GM20000 (cell line): ENCODE results near the gene SOAT2.

Experiments used
- DNase-seq: peaks from one replicate; pipeline ENCODE4 v3.0.0; 2012; ENCODE audit warnings: low spot score
- TF ChIP-seq, protein P1 (sequence below): IDR thresholded peaks from 2 replicates; pipeline ENCODE4 v1.5.1; 2012; ENCODE audit warnings: mild to moderate bottlenecking, control low read depth; ENCODE audit errors: extremely low read depth, missing control alignments

SOAT2 gene

DNA sequence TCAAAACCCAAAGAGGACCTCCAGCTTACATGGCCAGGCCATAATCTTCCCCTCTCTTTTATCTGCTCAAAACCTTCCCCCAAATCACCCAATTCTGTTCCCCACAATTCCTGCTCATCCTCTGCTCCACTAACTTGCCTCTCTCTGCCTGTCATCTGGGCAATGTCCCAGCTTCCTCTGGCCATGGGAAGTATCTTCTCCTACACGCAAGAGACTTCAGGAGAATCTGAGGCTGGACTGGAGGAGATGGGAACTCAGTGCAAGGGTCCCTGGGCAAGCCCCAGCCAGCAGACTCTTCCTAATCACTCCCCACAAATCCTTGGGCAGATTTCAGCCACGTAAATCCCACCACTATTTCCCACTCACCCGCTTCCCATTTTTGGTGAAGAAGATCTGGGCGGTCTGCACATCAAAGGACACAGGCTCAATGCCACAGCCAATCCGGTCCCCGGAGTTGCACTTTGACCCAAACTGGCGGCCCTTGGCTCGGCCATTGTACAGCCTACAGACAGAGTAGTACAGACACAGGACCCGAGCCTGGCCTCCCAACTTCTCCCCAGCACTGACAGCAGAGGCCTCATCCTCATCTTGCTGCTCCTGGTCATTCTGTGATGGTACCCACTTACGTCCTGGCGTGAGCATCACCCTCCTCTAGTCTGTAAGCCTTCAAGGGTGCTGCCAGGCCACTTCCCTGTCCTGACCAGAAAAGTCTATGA is 28.8 kb upstream of the SOAT2 start:
- no peak for DNase-seq
- TF ChIP-seq, protein P1, sequence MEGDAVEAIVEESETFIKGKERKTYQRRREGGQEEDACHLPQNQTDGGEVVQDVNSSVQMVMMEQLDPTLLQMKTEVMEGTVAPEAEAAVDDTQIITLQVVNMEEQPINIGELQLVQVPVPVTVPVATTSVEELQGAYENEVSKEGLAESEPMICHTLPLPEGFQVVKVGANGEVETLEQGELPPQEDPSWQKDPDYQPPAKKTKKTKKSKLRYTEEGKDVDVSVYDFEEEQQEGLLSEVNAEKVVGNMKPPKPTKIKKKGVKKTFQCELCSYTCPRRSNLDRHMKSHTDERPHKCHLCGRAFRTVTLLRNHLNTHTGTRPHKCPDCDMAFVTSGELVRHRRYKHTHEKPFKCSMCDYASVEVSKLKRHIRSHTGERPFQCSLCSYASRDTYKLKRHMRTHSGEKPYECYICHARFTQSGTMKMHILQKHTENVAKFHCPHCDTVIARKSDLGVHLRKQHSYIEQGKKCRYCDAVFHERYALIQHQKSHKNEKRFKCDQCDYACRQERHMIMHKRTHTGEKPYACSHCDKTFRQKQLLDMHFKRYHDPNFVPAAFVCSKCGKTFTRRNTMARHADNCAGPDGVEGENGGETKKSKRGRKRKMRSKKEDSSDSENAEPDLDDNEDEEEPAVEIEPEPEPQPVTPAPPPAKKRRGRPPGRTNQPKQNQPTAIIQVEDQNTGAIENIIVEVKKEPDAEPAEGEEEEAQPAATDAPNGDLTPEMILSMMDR: no peak

DNA sequence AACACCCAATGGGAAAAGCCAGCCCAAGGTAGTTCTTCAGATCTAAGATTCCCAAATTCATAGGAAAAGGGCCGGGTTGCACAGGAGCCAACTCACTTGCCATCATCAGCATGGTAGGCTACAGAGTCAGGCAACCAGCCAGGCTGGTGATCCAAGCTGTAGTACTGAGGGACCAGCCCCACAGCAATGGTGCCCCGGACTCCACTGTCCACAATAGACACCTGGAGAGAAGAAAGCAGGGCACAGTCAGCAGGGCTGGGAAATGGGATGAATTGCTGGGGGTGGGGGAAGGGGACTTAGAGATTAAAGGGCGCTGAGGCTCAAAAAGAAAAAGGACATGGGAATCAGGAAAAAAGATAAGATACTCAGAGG is 28.3 kb upstream of the SOAT2 start:
- DNase-seq: no peak
- TF ChIP-seq, protein P1: no peak

- no peak for DNase-seq
- TF ChIP-seq, protein P1: no peak
These were observed 26.8 kb upstream of the SOAT2 start for GRCh38 chr12:53076461-53076860.

GRCh38 chr12:53077030-53077429 is 26.3 kb upstream of the SOAT2 start:
- DNase-seq: no peak
- TF ChIP-seq, protein P1: no peak

GRCh38 chr12:53078425-53079225 is 24.7 kb upstream of the SOAT2 start:
- TF ChIP-seq, protein P1: no peak
- no peak for DNase-seq

DNA sequence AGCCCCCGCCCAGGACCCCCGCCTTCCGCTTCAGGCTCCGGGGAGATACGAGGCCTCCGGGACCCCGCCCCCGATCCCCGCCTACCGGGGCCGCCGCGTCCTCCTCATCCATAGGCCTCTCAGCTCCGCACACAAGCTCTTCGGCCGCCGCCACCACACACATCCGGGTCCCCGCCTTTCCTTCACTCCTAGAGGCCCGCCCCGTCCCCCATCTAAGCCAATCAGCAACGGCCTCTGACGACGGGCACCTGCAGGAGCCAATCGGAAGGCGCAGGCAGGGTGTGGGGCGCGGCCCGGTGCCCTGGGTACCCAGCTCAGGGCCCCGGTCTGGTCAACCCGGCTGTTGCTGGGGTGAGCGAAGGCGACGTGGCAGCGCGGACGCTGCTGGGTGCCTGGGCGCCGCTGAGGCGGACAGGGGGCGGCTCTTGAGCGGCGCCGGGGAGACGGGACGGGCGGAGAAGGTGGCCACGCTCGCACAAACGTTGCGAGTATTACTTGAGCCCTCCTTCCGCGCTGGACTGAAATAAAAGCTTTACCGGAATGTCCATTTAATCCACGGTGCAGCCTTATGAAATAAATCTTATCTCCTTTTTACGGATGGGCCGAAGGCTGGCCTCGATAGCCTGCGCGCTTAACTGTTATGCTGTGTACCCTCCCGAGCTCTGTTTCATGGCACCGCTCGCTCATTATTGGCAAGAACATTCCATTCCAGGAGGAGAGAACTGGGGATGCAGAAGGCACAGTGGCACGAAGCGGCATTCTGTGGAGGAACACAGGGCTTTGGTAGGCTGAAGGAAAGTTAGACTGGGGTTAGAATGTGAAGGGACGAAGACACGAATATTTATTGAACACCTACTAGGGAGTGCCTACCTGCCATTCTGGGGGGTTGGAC is 23.8 kb upstream of the SOAT2 start, which contains the start of gene SPRYD3:
SPRYD3 (minus strand) TSS at position 165 of the 892 bp plus-strand sequence; CDS start at position 108, 57 bp downstream.
- TF ChIP-seq, protein P1: no peak
- peak; percentile 100 for DNase-seq
